HG03439 (cell line): ENCODE results near the gene KLF15.
A peak's percentile ranks its signal among the peaks of the same experiment; 100 is the strongest.

Experiments
- ATAC-seq: cut with Tn5 transposase; IDR thresholded peaks from one replicate; pipeline ENCODE4 v1.9.1; 2021; ENCODE audit warnings: mild to moderate bottlenecking, moderate library complexity; ENCODE audit not compliant: unreplicated experiment

The KLF15 gene

DNA sequence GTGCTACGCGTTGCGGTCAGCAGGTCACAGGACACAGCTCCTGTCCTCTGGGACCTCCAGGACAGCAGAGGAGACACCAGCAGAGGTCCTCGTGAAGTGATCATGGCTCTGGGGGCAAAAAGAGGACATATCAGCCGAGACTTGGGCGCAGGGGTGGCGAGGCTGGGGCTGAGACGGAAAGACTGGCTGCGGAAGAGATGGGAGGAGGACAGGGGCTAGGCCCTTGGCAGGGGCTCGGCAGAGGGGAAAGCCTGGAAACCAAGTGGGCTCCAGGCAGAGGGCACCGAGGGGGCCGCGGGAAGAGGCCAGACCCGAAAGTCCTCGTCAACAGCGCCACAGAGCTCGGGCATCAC is 32.6 kb upstream of the KLF15 start:
- no peak for ATAC-seq

DNA sequence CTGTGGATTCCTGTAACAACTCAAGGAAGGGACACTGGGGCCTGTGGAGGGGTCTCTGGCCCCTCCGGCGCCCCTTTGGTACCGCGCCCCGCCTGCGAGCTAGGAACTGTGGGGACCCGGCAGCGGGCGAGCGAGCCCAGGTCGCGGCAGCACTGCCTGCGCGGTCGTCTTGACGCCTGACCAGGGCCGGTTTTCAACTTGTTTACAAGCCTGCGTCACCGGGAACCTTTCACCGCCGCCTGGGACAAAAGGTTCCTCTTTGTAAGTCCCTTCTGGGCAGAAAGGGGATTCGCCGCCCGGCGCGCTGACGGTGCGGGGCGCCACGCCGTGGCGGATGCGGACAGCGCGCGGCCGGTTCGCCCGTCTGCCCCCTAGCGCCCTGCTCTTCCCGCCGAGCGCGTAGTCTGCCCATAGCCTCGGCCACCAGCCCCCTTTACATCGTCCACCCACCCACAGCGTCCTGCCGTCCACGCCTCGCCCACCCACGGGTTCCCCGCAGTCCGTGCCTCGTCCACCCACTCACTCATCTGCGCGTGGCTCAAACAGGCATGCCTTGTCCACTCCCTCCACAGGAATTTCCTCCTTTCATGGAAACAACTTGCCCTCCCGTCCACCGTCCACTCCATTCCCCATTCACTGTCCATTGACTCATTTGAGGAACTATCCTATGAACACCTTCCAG is 32.0 kb upstream of the KLF15 start:
- peak; percentile 70 for ATAC-seq

GRCh38 chr3:126381966-126382365 is 24.8 kb upstream of the KLF15 start:
- no peak for ATAC-seq

GRCh38 chr3:126380011-126380768 is 23.0 kb upstream of the KLF15 start:
- no peak for ATAC-seq

DNA sequence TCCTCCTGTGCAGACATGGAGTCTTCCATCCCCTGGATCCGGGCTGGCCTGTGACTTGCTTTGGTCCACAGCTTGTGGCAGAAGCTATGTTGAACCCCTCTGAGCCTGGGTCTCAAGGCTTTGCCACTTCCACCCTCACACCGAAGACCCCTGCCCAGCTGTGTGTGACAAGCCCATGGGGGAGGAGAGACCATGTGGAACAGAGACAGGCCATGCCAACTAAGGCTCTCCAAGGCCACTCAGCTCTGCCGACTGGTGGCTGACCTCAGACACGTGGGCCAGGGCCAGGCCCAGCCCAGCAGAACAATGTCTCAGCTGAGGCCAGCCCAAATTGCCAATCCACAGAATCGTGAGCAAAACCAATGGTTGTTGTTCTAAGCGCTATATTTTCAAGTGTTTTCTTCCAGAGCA is 21.1 kb upstream of the KLF15 start:
- no peak for ATAC-seq

GRCh38 chr3:126377211-126377610 is 20.0 kb upstream of the KLF15 start:
- no peak for ATAC-seq

DNA sequence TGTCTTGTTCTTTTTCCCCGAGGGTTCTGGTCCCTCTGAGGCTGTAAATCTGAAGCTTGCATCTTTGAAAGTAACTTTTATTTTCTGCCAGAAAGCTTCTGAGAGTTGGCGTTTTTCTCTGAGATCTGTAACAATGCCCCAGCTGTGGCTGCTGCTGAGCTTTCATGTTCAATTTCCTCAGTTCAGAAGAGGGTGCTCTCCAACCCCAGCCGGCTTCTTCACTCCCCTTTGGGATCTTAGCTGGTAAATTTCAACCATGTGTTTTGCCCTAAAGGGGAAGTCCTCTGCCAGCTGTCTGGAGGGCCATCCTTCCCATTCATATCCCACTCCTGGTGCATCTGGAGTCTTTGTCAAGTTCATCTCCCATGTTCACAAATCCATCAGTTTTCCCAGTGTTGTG is 19.2 kb upstream of the KLF15 start:
- ATAC-seq: no peak

DNA sequence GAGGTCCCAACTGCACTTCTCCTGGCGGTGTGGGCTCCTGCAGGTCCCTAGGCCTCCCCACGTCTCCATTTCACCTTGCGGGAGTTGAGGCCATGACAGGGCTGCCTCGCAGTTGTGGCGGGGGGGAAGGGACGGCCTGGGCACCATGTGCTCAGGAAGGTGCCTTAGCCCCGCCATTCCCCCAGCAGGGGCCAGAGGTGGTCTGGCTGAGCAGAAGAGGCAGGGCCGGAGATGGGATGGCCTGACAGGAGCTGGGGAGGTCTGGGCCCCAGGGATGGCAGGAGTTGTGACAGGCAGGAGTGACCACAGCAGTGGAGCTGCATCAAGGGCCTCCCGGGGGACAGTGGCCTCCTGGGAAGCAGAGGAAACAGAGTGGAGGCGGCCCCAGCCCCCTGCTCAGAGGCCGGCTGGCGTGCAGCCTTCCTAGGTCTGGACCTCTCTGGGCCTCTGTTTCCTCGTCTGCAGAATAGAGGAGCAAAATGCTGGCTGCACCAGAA is 18.7 kb upstream of the KLF15 start:
- no peak for ATAC-seq

- no peak for ATAC-seq
Measured at GRCh38 chr3:126373682-126374601, 16.7 kb upstream of the KLF15 start.

DNA sequence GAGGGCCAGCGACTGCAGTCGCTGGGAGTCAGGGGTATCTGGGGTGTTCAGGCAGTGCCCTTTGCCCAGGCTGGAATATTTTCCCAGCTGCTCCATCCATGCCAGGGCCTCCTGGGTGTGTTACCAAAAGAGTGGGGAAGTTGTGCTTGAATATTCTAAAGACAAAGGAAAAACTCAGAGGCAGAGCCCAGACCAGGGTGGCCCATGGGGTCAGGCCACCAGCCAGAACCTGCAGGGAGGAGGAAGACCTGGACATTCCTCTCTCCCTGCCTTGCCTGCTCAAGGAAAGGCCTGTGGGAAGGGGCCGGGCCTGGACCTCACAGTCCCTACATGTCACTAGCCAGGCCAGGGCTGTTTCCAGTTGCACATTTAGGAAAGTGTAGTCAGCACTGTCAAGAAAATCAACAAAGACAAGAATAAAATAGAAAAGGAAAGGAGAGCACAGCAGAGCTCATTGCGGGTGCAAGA is 16.0 kb upstream of the KLF15 start:
- no peak for ATAC-seq

DNA sequence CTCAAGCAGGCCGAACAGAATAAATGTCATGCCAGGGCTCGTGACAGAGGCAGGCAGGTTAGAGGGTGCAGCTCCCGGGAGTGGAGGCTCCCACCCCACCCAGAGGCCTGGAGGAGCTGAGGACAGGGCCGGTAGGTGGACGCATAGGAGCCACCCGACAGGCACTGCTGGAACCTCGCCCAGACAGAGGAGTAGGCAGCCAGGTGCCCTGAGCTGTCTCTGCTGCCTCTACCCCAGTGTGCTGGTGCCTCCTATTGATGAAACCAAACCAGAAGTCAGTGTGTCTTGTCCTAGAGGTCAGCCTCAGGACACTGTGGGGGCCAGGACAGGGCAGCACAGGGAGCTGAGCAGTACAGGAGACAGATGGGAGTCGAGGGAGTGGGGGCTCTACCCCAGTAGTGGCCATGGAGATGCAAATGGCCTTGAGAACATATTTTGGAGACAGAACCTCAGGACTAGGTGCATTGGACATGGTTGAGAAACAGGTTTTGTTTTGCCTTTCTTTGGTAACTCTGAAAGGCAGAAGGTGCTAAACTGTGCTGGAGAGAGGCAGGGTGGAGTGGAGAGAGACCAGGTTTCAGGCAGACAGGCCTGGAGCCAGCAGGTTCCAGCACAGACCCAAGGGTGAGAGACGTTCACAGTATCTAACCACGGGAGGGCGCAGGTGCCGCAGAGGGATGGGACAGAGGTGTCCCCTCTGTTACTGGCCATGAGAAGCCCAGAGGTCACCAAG is 15.4 kb upstream of the KLF15 start:
- ATAC-seq: no peak

DNA sequence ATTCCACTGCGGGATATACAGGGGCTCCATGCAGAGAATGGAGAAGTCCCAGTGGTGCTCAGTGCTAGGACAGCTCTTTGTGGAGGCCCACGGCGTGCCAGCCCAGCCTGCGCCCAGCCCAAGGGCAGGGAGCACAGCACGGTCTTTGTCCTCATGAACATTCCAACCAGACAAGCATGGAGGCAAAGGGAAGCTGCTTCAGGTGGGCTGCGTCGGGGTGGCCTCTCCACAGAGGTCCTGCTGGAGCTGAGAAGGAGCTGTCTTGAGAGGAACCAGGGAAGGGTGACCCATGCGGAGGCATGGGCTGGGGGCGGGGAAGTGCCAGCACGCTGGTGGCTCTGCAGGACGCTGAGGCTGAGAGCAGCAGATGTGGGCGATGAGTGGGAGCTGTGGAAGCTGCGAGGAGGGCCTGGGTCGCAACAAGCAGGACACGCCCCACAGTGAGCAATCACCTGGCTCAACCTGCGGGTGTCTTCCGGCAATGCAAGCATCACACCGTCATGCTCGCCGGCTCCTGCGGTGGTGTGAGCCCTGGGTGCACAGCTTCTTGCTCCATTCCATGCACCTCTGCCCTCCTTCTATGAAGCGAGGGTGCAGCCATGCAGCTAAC is 14.0 kb upstream of the KLF15 start:
- no peak for ATAC-seq

DNA sequence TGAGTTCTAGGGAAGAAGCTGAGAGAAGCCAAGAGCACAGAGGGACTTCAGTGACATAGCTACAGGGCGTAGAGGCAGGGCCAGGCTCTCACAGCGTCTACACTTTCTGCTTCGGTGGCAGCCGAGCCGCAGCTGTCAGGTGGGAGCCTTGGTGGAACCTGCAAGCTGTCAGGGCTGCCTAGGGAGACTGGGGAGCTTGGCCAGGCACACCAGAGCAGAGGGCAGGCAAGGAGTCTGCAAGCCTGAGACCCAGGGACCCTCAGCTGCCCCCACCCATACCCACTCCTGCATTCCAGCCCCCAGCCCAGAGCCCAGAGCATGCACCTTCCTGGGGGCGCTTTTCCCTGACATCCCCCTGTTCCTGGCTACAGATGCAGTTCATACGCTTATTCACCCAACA is 13.4 kb upstream of the KLF15 start:
- no peak for ATAC-seq

DNA sequence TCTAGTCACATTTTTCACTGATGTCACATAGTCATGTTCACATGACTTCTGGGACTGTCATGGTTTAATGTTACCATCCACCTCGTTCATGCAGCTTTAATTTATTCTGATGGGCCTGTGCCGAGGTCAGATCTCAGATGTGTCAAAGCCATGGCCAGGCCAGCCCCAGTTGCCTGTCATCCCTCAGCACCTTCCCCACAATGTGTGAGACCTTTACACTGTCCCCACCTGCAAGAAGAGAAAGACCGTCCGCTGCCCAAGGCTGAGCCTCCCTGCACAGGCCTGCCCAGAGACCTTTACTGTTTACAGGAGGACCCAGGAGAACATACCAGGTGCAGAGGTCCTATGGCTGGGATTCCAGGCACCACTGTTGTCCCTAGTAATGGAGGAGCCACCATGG is 12.8 kb upstream of the KLF15 start:
- no peak for ATAC-seq

DNA sequence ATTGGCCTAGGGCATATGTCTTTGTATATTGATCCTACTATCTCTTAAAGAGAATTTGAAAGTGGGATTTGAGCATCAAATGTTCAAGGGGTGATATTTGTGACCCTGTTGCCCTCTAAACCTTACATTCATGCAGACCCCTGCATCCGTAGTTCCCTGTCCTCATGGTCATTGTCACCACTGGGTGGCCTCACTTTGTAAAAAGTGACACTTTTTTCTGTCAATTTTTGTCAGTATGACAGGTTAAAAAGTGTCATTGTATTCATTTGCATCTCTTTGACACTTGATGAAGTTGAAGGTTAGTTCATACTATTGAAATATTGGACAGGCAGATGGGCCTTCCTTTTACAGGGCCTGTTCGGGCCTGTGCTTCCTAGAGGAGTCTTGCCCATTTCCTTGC is 12.3 kb upstream of the KLF15 start:
- no peak for ATAC-seq

GRCh38 chr3:126367316-126367805 is 10.2 kb upstream of the KLF15 start:
- no peak for ATAC-seq

GRCh38 chr3:126365351-126366277 is 8.4 kb upstream of the KLF15 start:
- no peak for ATAC-seq

DNA sequence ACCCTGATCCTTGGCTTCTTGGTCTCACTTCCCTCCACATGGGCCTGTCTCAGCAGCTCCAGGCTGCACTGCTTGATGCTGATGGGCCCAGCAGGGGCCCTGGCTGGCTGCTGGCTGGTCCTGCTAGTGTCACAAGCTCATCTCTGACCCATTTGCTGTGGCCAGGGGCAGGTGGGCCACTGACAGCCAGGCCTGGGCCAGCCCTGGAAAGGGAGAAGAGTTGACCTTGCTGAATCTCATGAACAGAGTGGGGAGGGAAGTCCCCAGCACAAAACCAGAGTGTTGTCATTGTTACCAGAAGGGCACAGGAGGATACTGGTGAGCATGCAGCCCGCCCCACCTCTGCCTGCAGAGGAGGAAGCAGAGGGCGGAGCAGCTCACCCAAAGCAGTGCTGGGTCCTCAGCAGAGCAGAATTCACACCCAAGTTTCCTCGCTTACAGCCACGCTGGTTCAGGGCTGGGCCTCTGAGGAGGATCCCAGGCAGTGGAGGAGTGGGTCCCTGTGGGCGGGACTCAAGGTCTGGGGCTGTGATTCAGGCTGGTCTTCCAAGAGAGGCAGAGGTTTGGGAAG is 7.6 kb upstream of the KLF15 start:
- no peak for ATAC-seq
